ENCODE measurements around the gene ARL5C. TPM values are rescaled to one million over a fixed set of nuclear protein-coding genes. Genes with fewer than 3 reads are reported as not detected.

Gene ARL5C
- total RNA-seq, 2 experiments from 2014 or later, result not detected

GRCh38 chr17:39164675-39165143 lies 1.3 kb downstream of the ARL5C start:
- H3K4me3 Mint-ChIP-seq, result peak overlapping the region; percentile 84
- no peak overlapping the region for H3K27ac Mint-ChIP-seq
- peaks cover 14% of the 10 kb centered on the region for H3K4me1 Mint-ChIP-seq (ENCODE audit: low read depth)
- H3K9me3 Mint-ChIP-seq, result peaks cover 5% of the 10 kb centered on the region
- intact Hi-C loops (cut with micrococcal nuclease), result no loop called here
- peaks cover 37% of the 10 kb centered on the region for H3K27me3 Mint-ChIP-seq
- H3K36me3 Mint-ChIP-seq, result peaks cover 2% of the 10 kb centered on the region
- DNase-seq, result peak; percentile 83
- POLR2A ChIA-PET, result interaction anchor here (1.0 to 1.3 kb wide), 3 partner anchors 9 to 22 kb away, joined by 3 to 7 read pairs (median 3); no protein-coding TSS in a partner anchor
- CTCF ChIA-PET, result interaction anchor here (0.6 to 6.0 kb wide), 65 partner anchors 10 to 648 kb away, joined by 3 to 124 read pairs (median 4); partner anchors contain the start of genes CACNB1, FBXO47, PLXDC1 and RPL19

DNA sequence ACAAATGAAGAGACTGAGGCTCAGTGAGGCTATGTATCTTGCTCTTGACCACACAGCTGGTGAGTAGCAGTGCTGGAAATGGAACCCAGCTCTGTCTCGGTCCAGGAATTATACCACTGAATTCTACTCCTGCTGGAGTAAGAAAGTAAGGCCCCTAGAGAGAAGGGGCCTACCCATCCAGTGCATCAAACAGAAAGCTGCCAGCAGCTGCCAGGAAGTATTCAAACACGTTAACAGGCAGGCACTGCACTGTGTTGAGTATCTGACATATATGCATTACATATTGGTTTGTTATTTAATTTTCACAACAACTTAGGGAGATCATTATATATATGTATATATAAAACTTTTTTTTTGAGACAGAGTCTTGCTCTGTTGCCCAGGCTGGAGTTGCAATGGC lies 4.0 kb downstream of the ARL5C start:
- H3K36me3 Mint-ChIP-seq, result no peaks in the 10 kb centered on the region
- intact Hi-C loops (cut with micrococcal nuclease), result no loop called here
- POLR2A ChIA-PET, result no interaction called here
- peaks cover 23% of the 10 kb centered on the region for H3K27me3 Mint-ChIP-seq
- DNase-seq, result no peak
- H3K4me3 Mint-ChIP-seq, result no peak overlapping the region
- no peak overlapping the region for H3K27ac Mint-ChIP-seq
- H3K9me3 Mint-ChIP-seq, result no peaks in the 10 kb centered on the region
- CTCF ChIA-PET, result interaction anchor here (0.7 to 1.0 kb wide), 2 partner anchors 9 to 13 kb away, joined by 3 to 4 read pairs; no protein-coding TSS in a partner anchor
- peaks cover 9% of the 10 kb centered on the region for H3K4me1 Mint-ChIP-seq (ENCODE audit: low read depth)

DNA sequence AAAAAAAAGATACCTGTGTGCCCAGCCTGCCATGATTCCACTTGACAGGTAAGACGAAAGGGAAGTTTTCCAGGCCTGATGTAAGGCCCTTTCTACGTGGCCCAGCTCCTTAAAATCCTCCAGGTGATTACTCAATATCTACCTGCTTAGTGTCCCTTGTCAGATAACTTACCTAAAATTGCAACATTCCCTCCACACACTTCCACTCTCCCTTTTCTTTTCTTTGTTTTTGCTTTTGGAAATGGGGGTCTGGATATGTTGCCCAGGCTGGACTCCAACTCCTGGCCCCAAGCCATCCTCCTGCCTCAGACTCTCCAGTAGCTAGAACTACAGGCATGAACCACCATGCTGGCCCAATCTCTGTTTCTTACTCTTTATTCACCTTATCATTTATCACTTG lies 7.3 kb downstream of the ARL5C start:
- ChIA-PET POLR2A (no interaction called here), CTCF (interaction anchor here (0.6 to 1.5 kb wide), 2 partner anchors 16 to 328 kb away, joined by 3 to 8 read pairs; no protein-coding TSS in a partner anchor)
- peaks cover 4% of the 10 kb centered on the region for H3K4me1 Mint-ChIP-seq (ENCODE audit: low read depth)
- DNase-seq, result no peak
- H3K4me3 Mint-ChIP-seq, result no peak overlapping the region
- intact Hi-C loops (cut with micrococcal nuclease), result no loop called here
- no peaks in the 10 kb centered on the region for H3K9me3 Mint-ChIP-seq
- H3K27me3 Mint-ChIP-seq, result peaks cover 7% of the 10 kb centered on the region
- H3K36me3 Mint-ChIP-seq, result peaks cover 8% of the 10 kb centered on the region
- H3K27ac Mint-ChIP-seq, result peak overlapping the region; percentile 10

- CTCF ChIA-PET, result interaction anchor here (1.1 to 9.4 kb wide), 3 partner anchors 9 to 89 kb away, joined by 3 to 124 read pairs (median 4); partner anchors contain the start of gene ARL5C
- Mint-ChIP-seq H3K36me3 (peaks cover 10% of the 10 kb centered on the region), H3K27me3 (peaks cover 8% of the 10 kb centered on the region), H3K4me1 (ENCODE audit: low read depth) (peaks cover 21% of the 10 kb centered on the region), H3K4me3 (no peak overlapping the region), H3K27ac (no peak overlapping the region), H3K9me3 (no peaks in the 10 kb centered on the region)
- no peak for DNase-seq
- intact Hi-C loops (cut with micrococcal nuclease), result no loop called here
- POLR2A ChIA-PET, result no interaction called here
Measured at GRCh38 chr17:39156491-39156890, 9.5 kb downstream of the ARL5C start.

GRCh38 chr17:39155654-39156053 lies 10.3 kb downstream of the ARL5C start:
- no peak for DNase-seq
- Mint-ChIP-seq H3K4me3 (no peak overlapping the region), H3K36me3 (peaks cover 10% of the 10 kb centered on the region), H3K9me3 (no peaks in the 10 kb centered on the region), H3K27ac (no peak overlapping the region), H3K27me3 (peaks cover 8% of the 10 kb centered on the region), H3K4me1 (ENCODE audit: low read depth) (peaks cover 24% of the 10 kb centered on the region)
- ChIA-PET CTCF (interaction anchor here (1.3 to 9.4 kb wide), 4 partner anchors 10 to 174 kb away, joined by 4 to 227 read pairs (median 84); partner anchors contain the start of gene ARL5C), POLR2A (no interaction called here)
- intact Hi-C loops (cut with micrococcal nuclease), result no loop called here

DNA sequence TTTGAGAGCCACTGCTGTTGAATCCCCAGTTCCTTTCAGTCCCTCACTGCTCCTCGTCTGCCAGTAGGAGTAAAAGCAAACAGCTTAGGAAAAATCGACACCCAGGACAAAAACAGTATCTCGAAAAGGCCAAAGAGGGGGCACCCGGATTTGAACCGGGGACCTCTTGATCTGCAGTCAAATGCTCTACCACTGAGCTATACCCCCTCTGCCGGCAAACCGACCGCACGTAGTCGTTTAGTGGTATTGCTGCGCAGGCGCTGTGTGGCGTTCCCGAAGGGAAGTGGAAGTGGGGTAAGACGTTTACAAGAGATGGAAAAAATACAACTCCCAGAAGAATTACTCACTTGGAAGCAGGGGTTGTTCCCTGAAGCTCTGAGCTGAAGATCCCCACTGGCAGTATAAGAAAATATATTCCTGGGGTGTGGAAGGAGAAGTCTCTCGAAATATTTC lies 12.3 kb downstream of the ARL5C start:
- Mint-ChIP-seq H3K36me3 (peaks cover 10% of the 10 kb centered on the region), H3K9me3 (no peaks in the 10 kb centered on the region), H3K27ac (peak overlapping the region; percentile 90), H3K4me3 (peak overlapping the region; percentile 94), H3K4me1 (ENCODE audit: low read depth) (peaks cover 30% of the 10 kb centered on the region), H3K27me3 (peaks cover 8% of the 10 kb centered on the region)
- DNase-seq, result peak; percentile 96
- ChIA-PET POLR2A (interaction anchor here (0.7 to 1.9 kb wide), 9 partner anchors 11 to 328 kb away, joined by 3 to 7 read pairs (median 3); partner anchors contain the start of genes CWC25, RPL19 and RPL23), CTCF (interaction anchor here (0.7 to 9.4 kb wide), 42 partner anchors 8 to 477 kb away, joined by 3 to 227 read pairs (median 4); partner anchors contain the start of genes ARL5C, FBXO47, LASP1 and LASP1NB)
- intact Hi-C loops (cut with micrococcal nuclease), result loop anchor here (1.0 to 5.0 kb wide), 11 partner anchors 44 to 451 kb away; partner anchors contain the start of genes CACNB1, FBXO47, PSMB3 and RPL23

- H3K9me3 Mint-ChIP-seq, result no peaks in the 10 kb centered on the region
- H3K4me1 Mint-ChIP-seq (ENCODE audit: low read depth), result peaks cover 30% of the 10 kb centered on the region
- ChIA-PET CTCF (interaction anchor here (0.6 to 9.4 kb wide), 38 partner anchors 8 to 476 kb away, joined by 3 to 227 read pairs (median 4); partner anchors contain the start of genes ARL5C, LASP1, LASP1NB and RPL19), POLR2A (interaction anchor here (0.7 to 1.3 kb wide), 5 partner anchors 48 to 298 kb away, joined by 3 to 7 read pairs (median 4); partner anchors contain the start of genes RPL19 and RPL23)
- intact Hi-C loops (cut with micrococcal nuclease), result loop anchor here (5.0 kb wide), 5 partner anchors 45 to 450 kb away; partner anchors contain the start of genes CACNB1, FBXO47 and RPL23
- H3K4me3 Mint-ChIP-seq, result peak overlapping the region; percentile 94
- H3K36me3 Mint-ChIP-seq, result peaks cover 10% of the 10 kb centered on the region
- peaks cover 8% of the 10 kb centered on the region for H3K27me3 Mint-ChIP-seq
- H3K27ac Mint-ChIP-seq, result peak overlapping the region; percentile 90
- peak; percentile 40 for DNase-seq
Measured at GRCh38 chr17:39151943-39152818, 13.8 kb downstream of the ARL5C start.

DNA sequence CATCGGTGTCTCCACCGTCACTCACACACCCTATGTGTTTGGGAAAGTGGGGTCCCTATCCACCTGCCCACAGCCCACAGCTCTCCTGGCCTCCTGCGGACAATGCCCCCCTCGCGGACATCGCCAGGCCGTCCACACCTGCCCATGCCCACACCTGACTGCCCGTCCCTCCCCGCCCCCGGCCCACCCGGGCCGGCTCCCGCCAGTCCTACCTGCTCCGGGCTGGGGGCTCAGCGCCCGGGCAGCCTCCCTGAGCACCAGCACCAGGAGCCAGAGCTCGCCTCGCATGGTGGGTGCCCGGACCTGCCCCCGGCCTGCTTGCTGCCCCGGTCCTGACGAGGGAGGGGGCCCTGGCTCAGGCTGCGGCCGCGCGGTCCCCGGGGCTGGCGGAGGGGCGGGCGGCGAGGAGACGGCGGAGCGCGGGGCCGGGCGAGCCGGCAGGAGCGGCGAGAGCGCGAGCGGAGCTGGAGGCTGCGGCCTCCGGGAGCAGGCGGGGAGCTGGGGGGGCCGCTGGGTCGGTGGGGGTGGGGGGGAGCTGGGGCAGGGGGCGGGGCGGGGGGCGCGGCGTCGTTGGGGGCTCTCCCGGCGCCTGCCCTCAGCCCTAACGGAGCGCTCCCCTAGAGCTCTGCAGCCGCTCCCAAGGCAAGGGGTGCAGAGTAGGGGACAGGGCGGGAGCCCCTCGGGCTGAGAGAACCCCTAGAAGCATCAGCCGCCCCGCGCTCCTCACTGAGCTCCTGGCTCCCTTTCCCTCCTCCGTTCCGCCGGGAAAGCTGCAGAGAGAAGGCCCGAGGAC lies 14.6 kb downstream of the ARL5C start, which contains the start of gene PLXDC1:
PLXDC1 (minus strand) TSS at position 488 of the 793 bp plus-strand sequence; CDS start at position 288, 200 bp downstream.
- peak within 1 kb of the TSS; percentile 94 for H3K4me3 Mint-ChIP-seq
- H3K27me3 Mint-ChIP-seq, result peaks cover 8% of the 10 kb centered on the region
- ChIA-PET CTCF (interaction anchor here (1.0 to 9.4 kb wide), 8 partner anchors 14 to 229 kb away, joined by 3 to 227 read pairs (median 16); partner anchors contain the start of gene ARL5C), POLR2A (interaction anchor here (0.7 kb wide), 1 partner anchor 168 kb away, joined by 3 read pairs; no protein-coding TSS in a partner anchor)
- peak within 1 kb of the TSS; percentile 35 for H3K27ac Mint-ChIP-seq
- H3K4me1 Mint-ChIP-seq (ENCODE audit: low read depth), result peaks cover 30% of the 10 kb centered on the region
- peak; percentile 18 for DNase-seq
- H3K36me3 Mint-ChIP-seq, result peaks cover 10% of the 10 kb centered on the region
- intact Hi-C loops (cut with micrococcal nuclease), result loop anchor here (5.0 kb wide), 5 partner anchors 46 to 449 kb away; partner anchors contain the start of genes CACNB1, FBXO47 and RPL23
- no peaks in the 10 kb centered on the region for H3K9me3 Mint-ChIP-seq

DNA sequence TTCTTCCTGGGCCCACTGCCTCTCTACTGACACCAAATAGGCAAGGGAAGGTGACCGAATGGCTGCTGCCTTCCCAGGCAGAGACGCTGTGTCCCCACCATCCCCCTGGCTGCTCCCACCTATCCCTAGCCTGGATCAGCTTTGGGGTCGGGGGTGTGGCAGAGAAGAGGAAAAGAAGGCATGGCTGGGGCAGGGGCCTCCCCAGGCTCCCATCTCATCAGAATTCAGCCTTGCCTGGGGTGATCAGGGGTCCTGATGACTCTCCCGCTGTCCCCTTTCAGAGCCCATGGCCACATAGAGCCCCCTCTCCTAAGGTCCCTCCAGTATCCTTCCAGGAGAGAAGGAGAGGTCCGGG lies 15.2 kb downstream of the ARL5C start:
- peaks cover 8% of the 10 kb centered on the region for H3K27me3 Mint-ChIP-seq
- peaks cover 30% of the 10 kb centered on the region for H3K4me1 Mint-ChIP-seq (ENCODE audit: low read depth)
- ChIA-PET CTCF (interaction anchor here (1.4 to 9.4 kb wide), 4 partner anchors 14 to 169 kb away, joined by 3 to 227 read pairs (median 84); partner anchors contain the start of gene ARL5C), POLR2A (no interaction called here)
- intact Hi-C loops (cut with micrococcal nuclease), result loop anchor here (5.0 kb wide), 5 partner anchors 47 to 448 kb away; partner anchors contain the start of genes CACNB1, FBXO47 and RPL23
- peak overlapping the region; percentile 67 for H3K4me3 Mint-ChIP-seq
- no peaks in the 10 kb centered on the region for H3K9me3 Mint-ChIP-seq
- no peak overlapping the region for H3K27ac Mint-ChIP-seq
- DNase-seq, result no peak
- peaks cover 10% of the 10 kb centered on the region for H3K36me3 Mint-ChIP-seq

DNA sequence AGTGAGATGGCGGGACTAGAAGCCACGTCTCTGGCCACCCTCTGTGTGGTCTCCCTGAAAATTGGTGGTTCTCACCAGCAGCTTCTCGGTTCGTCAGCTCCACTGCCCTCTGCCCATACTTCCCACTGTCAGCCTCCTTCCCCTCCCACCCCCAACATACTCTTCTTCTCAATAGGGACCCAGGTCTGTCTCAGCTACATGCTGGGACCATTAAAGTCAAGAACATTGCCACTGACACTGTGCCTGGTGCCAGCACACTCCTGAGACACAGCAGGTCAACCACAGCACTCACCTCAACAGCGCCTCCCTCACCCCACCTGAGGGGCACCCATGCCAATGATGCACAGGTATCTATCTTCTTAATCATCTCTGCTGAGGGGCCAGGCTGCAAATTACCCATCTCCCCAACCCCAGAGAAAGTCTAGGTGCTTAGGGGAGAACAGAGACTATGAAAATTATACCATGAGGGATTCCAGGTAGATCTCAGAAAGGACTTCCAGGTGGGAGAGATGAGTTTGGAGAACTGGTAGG lies 15.8 kb downstream of the ARL5C start:
- Mint-ChIP-seq H3K36me3 (peaks cover 10% of the 10 kb centered on the region), H3K9me3 (no peaks in the 10 kb centered on the region), H3K4me1 (ENCODE audit: low read depth) (peaks cover 30% of the 10 kb centered on the region), H3K4me3 (no peak overlapping the region), H3K27ac (no peak overlapping the region), H3K27me3 (peaks cover 8% of the 10 kb centered on the region)
- CTCF ChIA-PET, result interaction anchor here (1.4 to 9.4 kb wide), 3 partner anchors 15 to 168 kb away, joined by 3 to 227 read pairs (median 124); partner anchors contain the start of gene ARL5C
- intact Hi-C loops (cut with micrococcal nuclease), result loop anchor here (5.0 kb wide), 5 partner anchors 47 to 448 kb away; partner anchors contain the start of genes CACNB1, FBXO47 and RPL23
- no peak for DNase-seq
- POLR2A ChIA-PET, result no interaction called here

Data from activated CD4-positive, alpha-beta memory T cell treated with anti-CD3 and anti-CD28 coated beads for 36 hours (primary cell).